Sigmoid colon (tissue), 7 donors: Measurements from ENCODE around the gene LRRC3. TPM values are rescaled to one million over a fixed set of nuclear protein-coding genes. Genes with fewer than 3 reads are reported as not detected.

Experiments
- DNase-seq: peaks from one replicate; pipeline ENCODE4 v3.0.0-alpha.2; 2019
- H3K27ac ChIP-seq, 4 donors: fragments of 200-600 bp; sonication (generic); one replicate each; pipeline ENCODE4 v1.5.1; 2016 to 2019; ENCODE audit warnings: mild to moderate bottlenecking in 1 of 4
- H3K27me3 ChIP-seq, 3 donors: fragments of 200-600 bp; sonication (generic); one replicate each; pipeline ENCODE4 v1.5.1; 2019; ENCODE audit warnings: mild to moderate bottlenecking in 1 of 3
- H3K36me3 ChIP-seq, 4 donors: fragments of 200-600 bp; sonication (generic); one replicate each; pipeline ENCODE4 v1.5.1; 2016 to 2019
- H3K4me1 ChIP-seq, 4 donors: fragments of 200-600 bp; sonication (generic); one replicate each; pipeline ENCODE4 v1.5.1; 2017 to 2019
- H3K4me3 ChIP-seq, 4 donors: fragments of 200-600 bp; sonication (generic); one replicate each; pipeline ENCODE4 v1.5.1; 2017 to 2019; ENCODE audit warnings: mild to moderate bottlenecking in 2 of 4, moderate library complexity in 1 of 4
- H3K9me3 ChIP-seq, 4 donors: fragments of 200-600 bp in 3 of 4; sonication (generic) in 3 of 4; one replicate each; pipeline versions ENCODE4 v1.5.1 to v1.6.1; 2013 to 2019
- CTCF ChIP-seq, 4 experiments: fragments of 450-650 bp in 3 of 4; fragments of 200-600 bp in 1 of 4; IDR thresholded peaks; one replicate each; pipeline ENCODE4 v1.5.1; 2016 to 2019; ENCODE audit warnings: antibody characterized with exemption in 4 of 4, mild to moderate bottlenecking in 3 of 4, moderate library complexity in 2 of 4
- EP300 ChIP-seq, 4 donors: sonication (generic); formaldehyde crosslinking; IDR thresholded peaks; one replicate each; pipeline ENCODE4 v1.6.1; 2017; ENCODE audit warnings: antibody characterized with exemption in 4 of 4
- POLR2A ChIP-seq, 2 donors: fragments of 450-650 bp; IDR thresholded peaks; one replicate each; pipeline ENCODE4 v1.6.1; 2016; ENCODE audit warnings: antibody characterized with exemption in 2 of 2, mild to moderate bottlenecking in 2 of 2, moderate library complexity in 2 of 2
- POLR2AphosphoS5 ChIP-seq, 4 donors: sonication (generic); formaldehyde crosslinking; IDR thresholded peaks; one replicate each; pipeline ENCODE4 v1.6.1; 2017; ENCODE audit warnings: antibody characterized with exemption in 4 of 4
- WGBS, 2 donors: extraction: QIAGEN DNeasy Blood & Tissue Kit; methylation state at CpG; one replicate each; pipeline ENCODE4 v1.1.7; 2013; 5-methylcytosine and 5-hydroxymethylcytosine counted together
- intact Hi-C: fragments of 100-400 bp; cut with DNase I; formaldehyde crosslinking; loops from one replicate; pipeline ENCODE4 v1.15.1; 2023
- polyA plus RNA-seq, 3 donors: library from polyadenylated mRNA; stranded (reverse); fragments of 200-250 nt; gene quantifications; one replicate each; pipeline ENCODE4 v1.2.3, GENCODE V29; 2013
- total RNA-seq, 4 donors: library from RNA; depleted of rRNA; stranded (reverse); fragments of >200 nt; gene quantifications; one replicate each; pipeline ENCODE4 v1.1.0, GENCODE V29; 2016
- donor health status: healthy with polysubstance abuse.
- donor health status: Bipolar disorder and iron deficiency.
- donor health status: healthy.

Gene LRRC3
- total and polyA plus RNA-seq, 7 donors = under 0.01 to 7.1 (median 3.9) TPM

DNA sequence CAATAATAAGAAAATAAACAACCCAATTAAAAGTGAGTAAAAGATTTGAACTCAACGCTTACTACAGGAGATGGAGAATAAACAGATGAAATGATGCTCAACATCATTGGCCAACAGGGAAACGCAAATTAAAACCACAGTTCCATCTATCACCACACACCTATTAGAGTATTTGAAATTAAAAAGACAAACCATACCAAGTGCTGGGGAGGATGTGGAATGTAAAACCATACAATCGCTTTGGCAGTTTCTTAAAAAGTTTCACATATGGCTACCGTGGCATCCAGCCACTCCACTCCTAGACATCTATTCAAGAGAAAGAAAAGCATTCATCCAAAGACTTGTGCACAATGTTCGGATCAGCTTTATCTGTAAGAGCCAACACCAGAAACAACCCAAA is 1.3 kb upstream of the LRRC3 start:
- no peak overlapping the region for H3K27ac ChIP-seq
- peaks cover 0 to 11% (median 0%) of the 10 kb centered on the region in 4 donors for H3K36me3 ChIP-seq
- no peak for DNase-seq
- H3K4me1 ChIP-seq = peaks cover 0 to 32% (median 16%) of the 10 kb centered on the region in 4 donors
- TF ChIP-seq EP300 (IDR thresholded peaks at IDR 0.05) (no peak), POLR2AphosphoS5 (IDR thresholded peaks at IDR 0.05) (no peak), CTCF (IDR thresholded peaks at IDR 0.05) (no peak), POLR2A (IDR thresholded peaks at IDR 0.05) (no peak)
- no peak overlapping the region for H3K4me3 ChIP-seq
- no peaks in the 10 kb centered on the region for H3K27me3 ChIP-seq
- intact Hi-C loops = loop anchor here (2.0 to 10.0 kb wide), 4 partner anchors 15 to 439 kb away; partner anchors contain the start of genes CFAP410 and TRAPPC10
- peaks cover 0 to 2% (median 0%) of the 10 kb centered on the region in 4 donors for H3K9me3 ChIP-seq
- 88 to 90% methylated on average over 5 of the region's 5 CpGs for WGBS, 2 donors

DNA sequence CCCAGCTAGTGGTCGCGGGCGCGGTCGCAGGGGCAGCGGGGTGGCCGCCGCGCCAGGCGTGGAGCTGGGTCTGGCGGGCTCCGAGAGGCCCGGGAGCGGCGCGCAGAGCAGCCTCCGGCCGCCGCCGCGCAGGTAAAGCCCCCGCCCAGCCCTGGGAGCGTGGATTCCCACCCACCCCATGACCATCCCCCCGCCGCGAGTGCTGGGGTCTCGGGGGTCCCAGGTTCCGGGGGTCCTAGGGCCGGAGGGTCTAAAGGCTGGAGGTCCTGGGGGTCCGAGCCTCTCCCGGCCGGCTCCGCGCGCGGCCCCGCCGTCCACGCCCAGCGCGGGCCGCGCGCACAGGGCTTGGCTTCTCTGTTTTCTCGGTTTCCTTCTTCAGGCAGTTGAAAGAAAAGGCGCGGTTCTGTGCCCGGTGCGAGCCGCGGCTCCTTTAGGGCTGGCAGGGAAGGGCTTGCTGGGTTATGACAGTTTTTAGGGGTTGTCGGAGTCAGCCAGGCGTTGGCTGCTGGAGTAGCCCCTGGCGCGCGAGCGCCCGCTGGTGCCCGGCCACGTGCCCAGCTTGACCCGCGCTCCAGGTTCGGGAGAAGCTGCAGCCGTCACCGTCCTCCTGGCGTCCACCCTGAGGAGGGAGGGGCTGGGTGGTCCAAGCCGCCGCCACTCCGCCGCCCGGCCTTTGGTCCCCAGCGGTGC is 359 bp downstream of the LRRC3 start:
- no peaks in the 10 kb centered on the region for H3K27me3 ChIP-seq
- TF ChIP-seq CTCF (IDR thresholded peaks at IDR 0.05) (no peak), POLR2A (IDR thresholded peaks at IDR 0.05) (no peak), POLR2AphosphoS5 (IDR thresholded peaks at IDR 0.05) (no peak), EP300 (IDR thresholded peaks at IDR 0.05) (no peak)
- peak overlapping the region; percentile 63 to 94 (median 86) for H3K4me3 ChIP-seq
- intact Hi-C loops = loop anchor here (2.0 to 10.0 kb wide), 4 partner anchors 17 to 441 kb away; partner anchors contain the start of genes CFAP410 and TRAPPC10
- H3K9me3 ChIP-seq = peaks cover 0 to 2% (median 0%) of the 10 kb centered on the region in 4 donors
- DNase-seq = peak; percentile 83
- H3K36me3 ChIP-seq = peaks cover 0 to 11% (median 0%) of the 10 kb centered on the region in 4 donors
- peak overlapping the region; percentile 69 to 86 (median 74) for H3K27ac ChIP-seq
- H3K4me1 ChIP-seq = peaks cover 0 to 30% (median 16%) of the 10 kb centered on the region in 4 donors
- 1 to 2% methylated on average over 72 of the region's 72 CpGs for WGBS, 2 donors

- peak; percentile 63 for DNase-seq
- WGBS, 2 donors = 79 to 81% methylated on average over 35 of the region's 35 CpGs
These were observed 1.1 kb downstream of the LRRC3 start for GRCh38 chr21:44456214-44456914.

More at GRCh38 chr21:44456214-44456914, 1.1 kb downstream of the LRRC3 start:
- intact Hi-C loops = loop anchor here (10.0 kb wide), 1 partner anchor 442 kb away; the partner anchor contains the start of gene TRAPPC10
- peak overlapping the region; percentile 69 to 86 (median 74) for H3K27ac ChIP-seq
- H3K4me3 ChIP-seq = peak overlapping the region; percentile 63 to 94 (median 86)
- peaks cover 0 to 11% (median 0%) of the 10 kb centered on the region in 4 donors for H3K36me3 ChIP-seq
- peaks cover 0 to 2% (median 0%) of the 10 kb centered on the region in 4 donors for H3K9me3 ChIP-seq
- no peaks in the 10 kb centered on the region for H3K27me3 ChIP-seq
- peaks cover 0 to 30% (median 16%) of the 10 kb centered on the region in 4 donors for H3K4me1 ChIP-seq
- TF ChIP-seq POLR2A (IDR thresholded peaks at IDR 0.05) (no peak), CTCF (IDR thresholded peaks at IDR 0.05) (no peak), EP300 (IDR thresholded peaks at IDR 0.05) (no peak), POLR2AphosphoS5 (IDR thresholded peaks at IDR 0.05) (no peak)
